Heart left ventricle (tissue), 16 donors: ENCODE results near the gene TAGAP. TPM values are rescaled to one million over a fixed set of nuclear protein-coding genes. Genes with fewer than 3 reads are reported as not detected.

Experiments
- ATAC-seq, 4 donors: fragments of 200-7000 bp; cut with Tn5 transposase; one replicate each; pipeline ENCODE4 v1.9.1; 2020 to 2022; ENCODE audit warnings: moderate library complexity in 4 of 4, mild to moderate bottlenecking in 3 of 4, moderate number of reproducible peaks in 1 of 4
- DNase-seq, 5 donors: peaks; one replicate each; pipeline ENCODE4 v3.0.0-alpha.2; 2020
- H3K27ac ChIP-seq, 12 donors: fragments of 200-600 bp; sonication (generic) in 4 of 12; one replicate each; pipeline versions ENCODE4 v1.5.0 to v1.8.0; 2016 to 2022; ENCODE audit warnings: mild to moderate bottlenecking in 2 of 12
- H3K27me3 ChIP-seq, 9 donors: fragments of 200-600 bp; sonication (generic) in 2 of 9; one replicate each; pipeline versions ENCODE4 v1.5.1 to v1.8.0; 2016 to 2022; ENCODE audit warnings: mild to moderate bottlenecking in 3 of 9
- H3K36me3 ChIP-seq, 9 donors: fragments of 200-600 bp; sonication (generic) in 2 of 9; one replicate each; pipeline versions ENCODE4 v1.5.0 to v1.8.0; 2018 to 2022; ENCODE audit warnings: mild to moderate bottlenecking in 2 of 9
- H3K4me1 ChIP-seq, 12 donors: fragments of 200-600 bp; sonication (generic) in 4 of 12; one replicate each; pipeline versions ENCODE4 v1.5.0 to v1.8.0; 2016 to 2022; ENCODE audit warnings: mild to moderate bottlenecking in 3 of 12
- H3K4me3 ChIP-seq, 12 donors: fragments of 200-600 bp; sonication (generic) in 4 of 12; one replicate each; pipeline versions ENCODE4 v1.5.0 to v1.8.0; 2017 to 2022; ENCODE audit warnings: mild to moderate bottlenecking in 9 of 12, moderate library complexity in 4 of 12
- H3K9me3 ChIP-seq, 12 donors: fragments of 200-600 bp; sonication (generic) in 4 of 12; one replicate each; pipeline versions ENCODE4 v1.5.0 to v1.8.0; 2016 to 2022; ENCODE audit warnings: mild to moderate bottlenecking in 1 of 12
- POLR2A ChIP-seq, 2 donors: fragments of 450-650 bp; IDR thresholded peaks; one replicate each; pipeline ENCODE4 v1.6.1; 2017; ENCODE audit warnings: antibody characterized with exemption in 2 of 2, mild to moderate bottlenecking in 2 of 2, moderate library complexity in 2 of 2
- WGBS, 4 donors: extraction: QIAGEN DNeasy Blood & Tissue Kit in 2 of 4; methylation state at CpG; one replicate each; pipeline versions ENCODE4 v1.1.5 to v1.1.7; 2013 to 2018; 5-methylcytosine and 5-hydroxymethylcytosine counted together
- intact Hi-C, 10 donors: fragments of 100-400 bp; cut with DNase I; formaldehyde crosslinking; loops; one replicate each; pipeline versions ENCODE4 v1.11.1 to v1.14.2; 2022
- polyA plus RNA-seq, 2 donors: library from polyadenylated mRNA; stranded (reverse); fragments of 200-250 nt; gene quantifications; one replicate each; pipeline ENCODE4 v1.2.3, GENCODE V29; 2013
- total RNA-seq, 9 donors: library from RNA; depleted of rRNA in 2 of 9; stranded (reverse); fragments of >200 nt in 2 of 9; fragmentation: NEBNext Ultra II Directional in 3 of 9; extraction: Animal tissue kit (Norgen Biotek cat#: 25700) in 3 of 9; gene quantifications; one replicate each; pipeline versions ENCODE4 v1.1.0 to v1.2.4, GENCODE V29; 2016 to 2023
- TF ChIP-seq, protein P1 (sequence below), 12 donors: fragments of 200-600 bp; sonication (generic) in 4 of 12; IDR thresholded peaks; one replicate each; pipeline versions ENCODE4 v1.5.0 to v1.8.0; 2018 to 2022; ENCODE audit warnings: antibody characterized with exemption in 12 of 12, mild to moderate bottlenecking in 5 of 12
- donor health status: ischemic (EF 13 %, LVEDD 7.1; RV severe dilation, severe dysfunction).
- donor health status: healthy with polysubstance abuse.
- donor health status: DM: no; HTN: yes; CAD: no.
- donor health status: DM: no; HTN: no; CAD: no.
- donor health status: ischemic (EF 25% LVEDD 6.9; RV normal size, moderate dysfunction).
- donor health status: ischemic (EF 25% LVEDD 5.7; RV mildly dilated, moderate dysfunction).
- donor health status: healthy.
- donor health status: DM: yes; HTN: yes; CAD: no.
- donor health status: ischemic (EF 35%, LVEDD 5.7; RV mildly dilated, moderate dysfunction).
- donor health status: nonischemic (EF 11% LVEDD 7.7; RV severe dilation, severe dysfunction).
- donor health status: DM: yes; HTN: yes; CAD: no.
- donor health status: PGD.
- donor health status: ischemic (EF 29% LVEDD 5.4; RV normal size, mild dysfunction).
- donor health status: nonischemic (EF 23%, LVEDD 6.1; RV moderate dilation, normal function).

TAGAP gene
- total and polyA plus RNA-seq, 11 donors, result 0.23 to 9.3 (median 1.3) TPM

DNA sequence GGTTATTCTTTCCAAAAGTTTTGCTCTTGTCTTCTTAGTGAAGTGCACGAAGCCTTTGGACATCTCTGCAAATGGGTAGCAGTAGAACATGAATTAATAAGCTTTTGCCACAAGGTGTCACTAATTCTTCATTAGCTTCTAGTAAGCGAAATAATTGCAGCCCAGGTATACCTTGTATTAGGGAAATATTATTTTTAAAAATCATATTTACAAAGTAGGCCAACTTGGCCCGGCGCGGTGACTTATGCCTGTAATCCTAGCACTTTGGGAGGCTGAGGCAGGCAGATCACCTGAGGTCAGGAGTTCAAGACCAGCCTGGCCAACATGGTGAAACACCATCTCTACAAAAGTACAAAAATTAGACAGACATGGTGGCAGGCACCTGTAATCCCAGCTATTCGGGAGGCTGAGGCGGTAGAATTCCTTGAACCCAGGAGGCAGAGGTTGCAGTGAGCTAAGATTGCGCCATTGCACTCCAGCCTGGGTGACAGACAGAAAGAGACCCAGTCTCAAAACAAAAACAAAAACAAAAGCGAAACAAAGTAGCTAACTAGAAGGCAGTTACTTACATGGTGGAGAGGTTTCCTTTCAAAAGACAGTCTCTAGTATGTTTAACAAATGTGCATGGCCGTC is 36.0 kb downstream of the TAGAP start:
- intact Hi-C loops, result loop anchor here in 9 of 10 donors (1.0 to 10.0 kb wide), 8 partner anchors 34 to 129 kb away; partner anchors contain the start of gene TAGAP (in 1 of the 9)
- Histone ChIP-seq H3K9me3 (no peaks in the 10 kb centered on the region), H3K4me1 (peaks cover 0 to 18% (median 0%) of the 10 kb centered on the region in 12 donors), H3K36me3 (no peaks in the 10 kb centered on the region), H3K4me3 (peak overlapping the region in 1 of 12 donors; percentile 27), H3K27me3 (no peaks in the 10 kb centered on the region), H3K27ac (no peak overlapping the region)
- 78 to 83% (median 80%) methylated on average over 10 of the region's 10 CpGs for WGBS, 4 donors
- ATAC-seq (peak in 2 of 4 donors; percentile 54 to 58), DNase-seq (no peak)
- TF ChIP-seq POLR2A (IDR thresholded peaks at IDR 0.05), result no peak
- TF ChIP-seq, protein P1, sequence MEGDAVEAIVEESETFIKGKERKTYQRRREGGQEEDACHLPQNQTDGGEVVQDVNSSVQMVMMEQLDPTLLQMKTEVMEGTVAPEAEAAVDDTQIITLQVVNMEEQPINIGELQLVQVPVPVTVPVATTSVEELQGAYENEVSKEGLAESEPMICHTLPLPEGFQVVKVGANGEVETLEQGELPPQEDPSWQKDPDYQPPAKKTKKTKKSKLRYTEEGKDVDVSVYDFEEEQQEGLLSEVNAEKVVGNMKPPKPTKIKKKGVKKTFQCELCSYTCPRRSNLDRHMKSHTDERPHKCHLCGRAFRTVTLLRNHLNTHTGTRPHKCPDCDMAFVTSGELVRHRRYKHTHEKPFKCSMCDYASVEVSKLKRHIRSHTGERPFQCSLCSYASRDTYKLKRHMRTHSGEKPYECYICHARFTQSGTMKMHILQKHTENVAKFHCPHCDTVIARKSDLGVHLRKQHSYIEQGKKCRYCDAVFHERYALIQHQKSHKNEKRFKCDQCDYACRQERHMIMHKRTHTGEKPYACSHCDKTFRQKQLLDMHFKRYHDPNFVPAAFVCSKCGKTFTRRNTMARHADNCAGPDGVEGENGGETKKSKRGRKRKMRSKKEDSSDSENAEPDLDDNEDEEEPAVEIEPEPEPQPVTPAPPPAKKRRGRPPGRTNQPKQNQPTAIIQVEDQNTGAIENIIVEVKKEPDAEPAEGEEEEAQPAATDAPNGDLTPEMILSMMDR (IDR thresholded peaks at IDR 0.05), result peak; percentile 8 to 50 (median 38)

DNA sequence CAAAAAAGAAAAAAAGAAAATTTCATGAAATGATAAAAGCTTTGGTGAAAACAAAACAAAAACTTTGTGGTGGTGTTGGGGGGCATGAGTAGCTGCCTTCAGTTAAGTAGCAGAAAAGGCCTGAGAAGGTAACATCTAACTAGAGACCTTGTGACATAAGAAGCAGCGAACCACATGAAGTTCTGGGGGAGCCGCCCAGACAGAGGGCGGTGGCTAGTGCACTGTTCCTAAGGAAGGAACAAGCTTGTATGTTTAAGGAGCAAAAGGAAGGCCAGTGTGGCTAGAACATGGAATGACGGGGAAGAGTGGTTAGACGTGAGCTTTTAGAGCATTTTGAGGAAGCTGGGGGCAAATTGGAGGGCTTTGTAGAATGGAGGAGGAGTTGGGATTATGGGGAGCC is 37.3 kb downstream of the TAGAP start:
- no peak overlapping the region for H3K27ac ChIP-seq
- DNase-seq (no peak), ATAC-seq (no peak)
- H3K27me3 ChIP-seq, result no peaks in the 10 kb centered on the region
- H3K9me3 ChIP-seq, result no peaks in the 10 kb centered on the region
- H3K36me3 ChIP-seq, result no peaks in the 10 kb centered on the region
- H3K4me1 ChIP-seq, result peaks cover 0 to 13% (median 0%) of the 10 kb centered on the region in 12 donors
- no peak overlapping the region for H3K4me3 ChIP-seq
- intact Hi-C loops, result loop anchor here in 8 of 10 donors (5.0 to 10.0 kb wide), 6 partner anchors 35 to 130 kb away; partner anchors contain the start of gene TAGAP (in 1 of the 8)
- 72 to 78% (median 76%) methylated on average over 5 of the region's 5 CpGs for WGBS, 4 donors
- TF ChIP-seq, protein P1 (IDR thresholded peaks at IDR 0.05), result no peak
- no peak for TF ChIP-seq POLR2A (IDR thresholded peaks at IDR 0.05)

DNA sequence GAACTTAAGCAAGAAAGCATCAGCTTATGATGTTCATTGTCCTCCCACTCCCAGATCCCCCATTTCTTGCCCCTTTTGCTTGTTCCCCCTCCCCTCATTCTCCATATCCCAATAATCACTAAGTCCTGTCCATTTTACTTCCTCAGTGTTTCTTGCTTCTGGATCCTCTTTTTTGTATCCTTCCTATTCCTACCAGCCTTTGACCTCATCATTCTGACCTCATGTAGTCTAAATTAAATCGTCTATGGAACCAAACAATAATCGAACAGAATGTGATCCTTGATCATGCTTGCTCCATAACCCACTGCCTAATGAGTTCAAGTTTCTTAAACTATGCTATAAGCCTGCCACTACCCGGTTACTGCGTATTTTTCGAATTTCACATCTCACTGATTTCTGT is 39.4 kb downstream of the TAGAP start:
- peaks cover 0 to 21% (median 7%) of the 10 kb centered on the region in 12 donors for H3K4me1 ChIP-seq
- H3K27ac ChIP-seq, result no peak overlapping the region
- H3K36me3 ChIP-seq, result no peaks in the 10 kb centered on the region
- intact Hi-C loops, result loop anchor here in 8 of 10 donors (5.0 to 10.0 kb wide), 6 partner anchors 37 to 132 kb away; partner anchors contain the start of gene TAGAP (in 1 of the 8)
- ATAC-seq (no peak), DNase-seq (no peak)
- WGBS, 4 donors, result 88 to 95% (median 91%) methylated on average over 5 of the region's 5 CpGs
- H3K9me3 ChIP-seq, result no peaks in the 10 kb centered on the region
- no peak for TF ChIP-seq POLR2A (IDR thresholded peaks at IDR 0.05)
- TF ChIP-seq, protein P1 (IDR thresholded peaks at IDR 0.05), result no peak
- H3K27me3 ChIP-seq, result no peaks in the 10 kb centered on the region
- H3K4me3 ChIP-seq, result no peak overlapping the region

DNA sequence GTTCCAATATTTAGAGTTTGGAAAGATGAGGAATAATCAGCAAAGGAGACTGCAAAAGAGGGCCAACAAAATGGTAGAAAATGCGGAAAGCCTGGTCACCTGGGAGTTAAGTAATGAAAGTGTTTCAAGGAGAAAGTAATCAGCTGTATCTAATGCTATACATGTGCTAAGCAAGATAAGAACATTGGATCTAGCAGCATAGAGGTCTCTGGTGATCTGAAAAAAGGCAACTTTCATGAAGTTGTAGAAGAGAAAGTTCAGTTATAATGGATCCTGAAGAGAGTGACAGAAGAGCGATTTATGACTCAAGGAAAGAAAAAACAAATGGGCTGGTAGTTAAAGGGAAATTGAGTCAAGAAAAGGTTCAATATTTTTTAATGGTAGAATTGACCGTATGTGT is 40.2 kb downstream of the TAGAP start:
- Histone ChIP-seq H3K4me1 (peaks cover 0 to 20% (median 10%) of the 10 kb centered on the region in 12 donors), H3K4me3 (no peak overlapping the region), H3K9me3 (no peaks in the 10 kb centered on the region), H3K27me3 (no peaks in the 10 kb centered on the region), H3K36me3 (no peaks in the 10 kb centered on the region), H3K27ac (no peak overlapping the region)
- intact Hi-C loops, result loop anchor here in 5 of 10 donors (10.0 kb wide), 2 partner anchors 100 to 130 kb away; no protein-coding TSS in a partner anchor
- ATAC-seq (no peak), DNase-seq (no peak)
- whole genome bisulfite sequencing, 4 donors, result 60 to 79% (median 77%) methylated on average over 3 of the region's 3 CpGs
- TF ChIP-seq, protein P1 (IDR thresholded peaks at IDR 0.05), result no peak
- TF ChIP-seq POLR2A (IDR thresholded peaks at IDR 0.05), result no peak
